DOHH2 (cell line): ENCODE data around the gene UGT1A8.

ENCODE experiments used
- CTCF ChIP-seq: fragments of 200-600 bp; sonication (generic); IDR thresholded peaks from one replicate; pipeline ENCODE4 v1.5.1; 2014; ENCODE audit warnings: antibody characterized with exemption, mild to moderate bottlenecking, low read depth, low read length; ENCODE audit not compliant: poor library complexity, severe bottlenecking
- EZH2phosphoT487 ChIP-seq: fragments of 200-600 bp; sonication (generic); IDR thresholded peaks from 2 replicates; pipeline ENCODE4 v1.6.1; 2017; ENCODE audit warnings: borderline replicate concordance, mild to moderate bottlenecking, antibody characterized with exemption, low read length, moderate library complexity, mixed read lengths

GRCh38 chr2:233668605-233669260 is 51.3 kb downstream of the UGT1A8 start:
- no peak for TF ChIP-seq CTCF
- TF ChIP-seq EZH2phosphoT487, result no peak
